Esophagus squamous epithelium (tissue), 5 donors: ENCODE results near the gene GNAL. TPM values are rescaled to one million over a fixed set of nuclear protein-coding genes. Genes with fewer than 3 reads are reported as not detected.

Experiments
- DNase-seq: peaks from one replicate; lab custom pipeline; 2025; lab: John Stamatoyannopoulos, UW
- H3K27ac ChIP-seq, 4 donors: fragments of 200-600 bp; sonication (generic); one replicate each; pipeline ENCODE4 v1.5.1; 2016 to 2019; ENCODE audit warnings: mild to moderate bottlenecking in 1 of 4
- H3K27me3 ChIP-seq, 4 donors: fragments of 200-600 bp; sonication (generic); 1 replicate in 3 of 4; 2 replicates in 1 of 4; pipeline versions ENCODE4 v1.5.1 to v1.6.0; 2017 to 2021; ENCODE audit warnings: antibody characterized with exemption in 1 of 4
- H3K36me3 ChIP-seq, 3 donors: fragments of 200-600 bp; sonication (generic); one replicate each; pipeline ENCODE4 v1.5.1; 2016 to 2019
- H3K4me1 ChIP-seq, 3 donors: fragments of 200-600 bp; sonication (generic); one replicate each; pipeline ENCODE4 v1.5.1; 2017 to 2019
- H3K4me3 ChIP-seq, 4 donors: fragments of 200-600 bp; sonication (generic); 1 replicate in 3 of 4; 2 replicates in 1 of 4; pipeline ENCODE4 v1.5.1; 2016 to 2019; ENCODE audit warnings: mild to moderate bottlenecking in 2 of 4, moderate library complexity in 1 of 4
- H3K9me3 ChIP-seq, 3 donors: fragments of 200-600 bp; sonication (generic); one replicate each; pipeline ENCODE4 v1.5.1; 2016 to 2019
- POLR2A ChIP-seq, 4 donors: fragments of 450-650 bp; IDR thresholded peaks; one replicate each; pipeline ENCODE4 v1.6.1; 2017; ENCODE audit warnings: antibody characterized with exemption in 4 of 4, mild to moderate bottlenecking in 4 of 4, moderate library complexity in 3 of 4
- WGBS, 2 donors: methylation state at CpG; one replicate each; pipeline ENCODE4 v1.1.5; 2018; 5-methylcytosine and 5-hydroxymethylcytosine counted together
- intact Hi-C: fragments of 100-400 bp; cut with DNase I; formaldehyde crosslinking; loops from one replicate; pipeline ENCODE4 v1.15.0; 2022
- total RNA-seq, 4 donors: library from RNA; depleted of rRNA; stranded (reverse); fragments of >200 nt; gene quantifications; one replicate each; pipeline ENCODE4 v1.1.0, GENCODE V29; 2016
- TF ChIP-seq, protein P1 (sequence below), 6 experiments: fragments of 450-650 bp in 4 of 6; fragments of 200-600 bp in 2 of 6; sonication (generic) in 2 of 6; IDR thresholded peaks; one replicate each; pipeline ENCODE4 v1.5.1; 2016 to 2019; ENCODE audit warnings: antibody characterized with exemption in 6 of 6, mild to moderate bottlenecking in 4 of 6, moderate library complexity in 4 of 6
- donor health status: DM: yes; HTN: yes; CAD: no.

The GNAL gene
- total RNA-seq, 4 donors from 2014 or later: 2.4 to 23.4 (median 7.0) TPM

DNA sequence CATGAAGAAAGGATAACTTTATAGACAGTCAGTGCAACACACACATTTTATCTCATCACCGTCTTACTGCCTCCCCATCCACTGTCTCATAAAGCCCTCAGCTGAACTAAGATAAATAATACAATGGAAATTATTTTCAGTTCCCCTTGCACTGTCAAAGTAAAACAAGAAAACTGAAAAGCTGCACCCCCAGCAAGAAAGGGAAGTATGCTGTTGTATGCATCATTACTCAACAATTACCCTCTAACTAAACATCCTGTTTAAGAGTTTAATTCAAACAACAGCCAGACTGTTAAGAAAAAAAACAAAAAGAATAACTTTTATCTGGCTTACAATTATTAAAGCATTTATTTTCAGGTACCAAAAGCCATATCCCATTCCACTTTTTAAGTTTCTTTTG, 194.1 kb downstream of the GNAL start:
- no peaks in the 10 kb centered on the region for H3K9me3 ChIP-seq
- WGBS, 2 donors: 53 to 64% methylated on average over 1 of the region's 1 CpG
- DNase-seq: no peak
- H3K27ac ChIP-seq: no peak overlapping the region
- no peak overlapping the region for H3K4me3 ChIP-seq
- intact Hi-C loops: no loop called here
- H3K4me1 ChIP-seq: no peaks in the 10 kb centered on the region
- no peak for TF ChIP-seq POLR2A (IDR thresholded peaks at IDR 0.05)
- TF ChIP-seq, protein P1, sequence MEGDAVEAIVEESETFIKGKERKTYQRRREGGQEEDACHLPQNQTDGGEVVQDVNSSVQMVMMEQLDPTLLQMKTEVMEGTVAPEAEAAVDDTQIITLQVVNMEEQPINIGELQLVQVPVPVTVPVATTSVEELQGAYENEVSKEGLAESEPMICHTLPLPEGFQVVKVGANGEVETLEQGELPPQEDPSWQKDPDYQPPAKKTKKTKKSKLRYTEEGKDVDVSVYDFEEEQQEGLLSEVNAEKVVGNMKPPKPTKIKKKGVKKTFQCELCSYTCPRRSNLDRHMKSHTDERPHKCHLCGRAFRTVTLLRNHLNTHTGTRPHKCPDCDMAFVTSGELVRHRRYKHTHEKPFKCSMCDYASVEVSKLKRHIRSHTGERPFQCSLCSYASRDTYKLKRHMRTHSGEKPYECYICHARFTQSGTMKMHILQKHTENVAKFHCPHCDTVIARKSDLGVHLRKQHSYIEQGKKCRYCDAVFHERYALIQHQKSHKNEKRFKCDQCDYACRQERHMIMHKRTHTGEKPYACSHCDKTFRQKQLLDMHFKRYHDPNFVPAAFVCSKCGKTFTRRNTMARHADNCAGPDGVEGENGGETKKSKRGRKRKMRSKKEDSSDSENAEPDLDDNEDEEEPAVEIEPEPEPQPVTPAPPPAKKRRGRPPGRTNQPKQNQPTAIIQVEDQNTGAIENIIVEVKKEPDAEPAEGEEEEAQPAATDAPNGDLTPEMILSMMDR (IDR thresholded peaks at IDR 0.05): no peak
- H3K27me3 ChIP-seq: no peaks in the 10 kb centered on the region
- H3K36me3 ChIP-seq: peaks cover 7 to 78% (median 15%) of the 10 kb centered on the region in 3 donors

DNA sequence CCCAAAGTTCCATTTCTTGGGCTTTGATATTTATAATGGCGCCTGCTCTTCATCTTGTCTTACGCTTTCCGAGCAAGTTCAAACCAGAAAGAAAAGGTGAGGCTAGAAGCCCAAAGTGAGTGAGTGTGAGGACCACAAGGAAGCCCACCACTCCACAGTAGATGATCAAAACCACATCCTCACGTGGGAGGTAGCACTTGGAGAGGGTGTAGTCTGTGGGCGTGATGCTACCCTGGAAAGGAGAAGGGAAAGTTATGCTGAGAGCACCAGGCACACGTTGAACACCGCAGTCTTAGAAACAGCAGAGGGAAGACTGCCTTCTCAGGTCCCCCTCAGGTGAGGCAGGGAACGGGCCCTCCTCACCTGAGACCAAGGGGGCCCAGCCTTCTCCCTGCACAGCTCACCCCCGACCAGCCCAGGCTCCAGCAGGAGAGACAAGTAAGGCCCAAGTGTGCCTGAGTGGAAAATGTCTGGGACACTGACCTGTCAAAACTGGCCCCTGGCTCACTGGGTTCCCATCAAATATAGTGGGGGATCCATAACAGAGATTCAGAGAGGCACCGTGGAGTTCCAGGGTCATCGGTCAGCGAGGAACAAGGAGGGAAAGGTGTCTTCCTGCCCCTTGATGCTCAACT, 195.4 kb downstream of the GNAL start:
- Histone ChIP-seq H3K36me3 (peaks cover 7 to 87% (median 15%) of the 10 kb centered on the region in 3 donors), H3K27me3 (no peaks in the 10 kb centered on the region), H3K4me1 (no peaks in the 10 kb centered on the region), H3K4me3 (no peak overlapping the region), H3K9me3 (no peaks in the 10 kb centered on the region), H3K27ac (no peak overlapping the region)
- no peak for DNase-seq
- WGBS, 2 donors: 90 to 93% methylated on average over 8 to 11 of the region's 12 CpGs
- TF ChIP-seq POLR2A (IDR thresholded peaks at IDR 0.05): no peak
- TF ChIP-seq, protein P1 (IDR thresholded peaks at IDR 0.05): no peak
- intact Hi-C loops: no loop called here

DNA sequence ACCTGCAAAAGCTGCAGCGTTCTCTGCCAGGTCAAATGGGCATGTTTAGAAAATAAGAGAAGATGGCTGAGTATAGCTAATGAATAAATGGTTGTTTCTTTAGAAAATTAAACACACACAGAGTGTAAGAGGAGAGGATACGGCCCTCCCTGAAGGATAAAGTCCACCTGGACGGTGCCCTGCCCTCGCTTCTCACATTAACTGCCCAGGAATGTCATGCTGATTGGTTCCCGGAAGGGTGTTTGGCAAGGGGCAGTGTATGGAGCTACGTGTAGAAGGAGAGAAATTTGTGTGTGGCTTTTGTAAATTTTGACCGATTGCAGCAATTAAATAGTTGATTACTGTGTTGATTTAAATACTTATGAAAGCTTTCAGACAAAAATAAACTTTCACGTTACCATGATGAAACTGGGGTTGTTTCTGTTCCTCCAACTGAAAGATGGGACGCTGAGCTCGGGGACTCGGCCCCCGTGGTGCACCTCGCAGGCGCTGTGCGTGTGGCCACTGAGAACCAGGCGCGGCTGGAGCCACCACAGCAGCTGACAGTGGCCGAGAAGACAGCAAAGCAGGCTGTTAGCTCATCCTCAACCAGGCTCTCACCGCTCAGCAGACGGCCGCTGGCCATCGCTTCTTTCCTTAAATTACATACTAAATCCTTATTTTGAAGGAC, 196.3 kb downstream of the GNAL start:
- intact Hi-C loops: no loop called here

DNA sequence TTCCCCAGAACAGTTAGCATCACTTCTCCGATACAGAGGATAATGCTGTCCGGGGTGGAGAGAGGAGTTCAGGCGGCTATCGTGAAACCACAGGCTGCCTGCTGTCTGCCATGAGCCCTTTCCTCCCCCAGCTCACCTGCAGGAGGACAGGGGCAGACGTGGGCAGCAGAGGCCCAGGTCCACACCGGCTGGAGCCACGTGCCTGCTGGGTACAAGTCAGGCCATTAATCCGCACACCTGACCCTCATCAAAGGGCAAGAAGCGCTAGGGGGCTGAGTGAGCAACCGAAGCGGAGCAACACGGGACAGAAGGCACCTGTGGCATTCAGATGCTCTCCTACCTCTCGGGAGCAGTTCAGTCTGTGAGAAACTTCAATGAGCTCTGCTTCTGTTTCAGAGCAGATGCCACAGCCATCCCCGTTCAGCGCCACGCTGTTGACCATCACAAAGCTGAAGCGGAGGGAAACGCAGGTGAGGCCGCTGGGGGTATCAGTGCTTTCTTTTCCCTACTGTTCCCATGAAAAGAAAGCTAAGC, 197.6 kb downstream of the GNAL start:
- DNase-seq: no peak
- H3K27ac ChIP-seq: no peak overlapping the region
- intact Hi-C loops: no loop called here
- no peak overlapping the region for H3K4me3 ChIP-seq
- peaks cover 7 to 92% (median 20%) of the 10 kb centered on the region in 3 donors for H3K36me3 ChIP-seq
- H3K27me3 ChIP-seq: no peaks in the 10 kb centered on the region
- 88 to 90% methylated on average over 8 to 18 of the region's 19 CpGs for WGBS, 2 donors
- no peaks in the 10 kb centered on the region for H3K4me1 ChIP-seq
- TF ChIP-seq, protein P1 (IDR thresholded peaks at IDR 0.05): no peak
- no peak for TF ChIP-seq POLR2A (IDR thresholded peaks at IDR 0.05)
- H3K9me3 ChIP-seq: no peaks in the 10 kb centered on the region

More for the DNA sequence above, 196.3 kb downstream of the GNAL start:
- H3K4me1 ChIP-seq: no peaks in the 10 kb centered on the region
- TF ChIP-seq, protein P1 (IDR thresholded peaks at IDR 0.05): no peak
- no peak for TF ChIP-seq POLR2A (IDR thresholded peaks at IDR 0.05)
- peaks cover 7 to 92% (median 20%) of the 10 kb centered on the region in 3 donors for H3K36me3 ChIP-seq
- H3K4me3 ChIP-seq: no peak overlapping the region
- H3K27ac ChIP-seq: no peak overlapping the region
- 70 to 86% methylated on average over 22 of the region's 22 CpGs for WGBS, 2 donors
- H3K9me3 ChIP-seq: no peaks in the 10 kb centered on the region
- no peaks in the 10 kb centered on the region for H3K27me3 ChIP-seq
- no peak for DNase-seq
